AG04449 (cell line): ENCODE measurements around the gene APLF.

Experiments
- CTCF ChIA-PET: fragments of 350-600 bp; formaldehyde crosslinking; extraction: SDS; loops from one replicate; lab custom pipeline; 2021; ENCODE audit warnings: antibody characterized with exemption; lab: Yijun Ruan, JAX
- POLR2A ChIA-PET: fragments of 400-600, 350-600 bp; formaldehyde crosslinking; extraction: SDS; loops from one replicate; lab custom pipeline; 2020; ENCODE audit warnings: antibody characterized with exemption, inconsistent platforms; lab: Yijun Ruan, JAX
- DNase-seq: peaks from one replicate; pipeline ENCODE4 v3.0.0-alpha.2; 2010; ENCODE audit warnings: low read depth, low spot score
- H3K4me3 ChIP-seq: 2 replicates; pipeline ENCODE4 v1.5.1; 2011; ENCODE audit warnings: low read depth, mild to moderate bottlenecking, control low read depth, low read length
- CTCF ChIP-seq: IDR thresholded peaks from one replicate; pipeline ENCODE4 v1.5.1; 2011; ENCODE audit warnings: mild to moderate bottlenecking, moderate library complexity, low read length, control low read depth, inconsistent platforms; ENCODE audit not compliant: insufficient read depth; ENCODE audit errors: missing control alignments

APLF gene

GRCh38 chr2:68560545-68560944 is 93.2 kb downstream of the APLF start:
- DNase-seq, result no peak
- CTCF ChIA-PET, result interaction anchor here (0.8 to 1.0 kb wide), 3 partner anchors 35 to 149 kb away, joined by 3 read pairs; no protein-coding TSS in a partner anchor
- H3K4me3 ChIP-seq, result no peak overlapping the region
- no peak for TF ChIP-seq CTCF
- POLR2A ChIA-PET, result no interaction called here

- no peak for TF ChIP-seq CTCF
- POLR2A ChIA-PET, result no interaction called here
- H3K4me3 ChIP-seq, result no peak overlapping the region
- no peak for DNase-seq
- CTCF ChIA-PET, result interaction anchor here (1.0 kb wide), 1 partner anchor 73 kb away, joined by 3 read pairs; no protein-coding TSS in a partner anchor
Observed at GRCh38 chr2:68561372-68561771, 94.0 kb downstream of the APLF start.

- DNase-seq, result no peak
- POLR2A ChIA-PET, result no interaction called here
- no peak overlapping the region for H3K4me3 ChIP-seq
- no peak for TF ChIP-seq CTCF
- CTCF ChIA-PET, result interaction anchor here (1.8 kb wide), 1 partner anchor 32 kb away, joined by 12 read pairs; no protein-coding TSS in a partner anchor
Observed at GRCh38 chr2:68562934-68563333, 95.5 kb downstream of the APLF start.

- no peak overlapping the region for H3K4me3 ChIP-seq
- no peak for TF ChIP-seq CTCF
- DNase-seq, result no peak
- ChIA-PET POLR2A (no interaction called here), CTCF (interaction anchor here (1.4 kb wide), 1 partner anchor 101 kb away, joined by 4 read pairs; no protein-coding TSS in a partner anchor)
Observed at GRCh38 chr2:68564426-68564825, 97.0 kb downstream of the APLF start.

GRCh38 chr2:68565273-68565672 is 97.9 kb downstream of the APLF start:
- POLR2A ChIA-PET, result no interaction called here
- no peak overlapping the region for H3K4me3 ChIP-seq
- TF ChIP-seq CTCF, result no peak
- CTCF ChIA-PET, result interaction anchor here (0.8 to 1.4 kb wide), 3 partner anchors 30 to 102 kb away, joined by 3 to 4 read pairs (median 3); no protein-coding TSS in a partner anchor
- DNase-seq, result no peak

- ChIA-PET CTCF (no interaction called here), POLR2A (no interaction called here)
- H3K4me3 ChIP-seq, result no peak overlapping the region
- TF ChIP-seq CTCF, result no peak
- DNase-seq, result no peak
Observed at GRCh38 chr2:68565858-68566257, 98.5 kb downstream of the APLF start.
